Effector memory CD4-positive, alpha-beta T cell (primary cell): ENCODE data around the gene PLXND1.

Source experiments
- DNase-seq, 3 donors: peaks; one replicate each; pipeline ENCODE4 v3.0.0-alpha.2; 2020
- H3K27ac ChIP-seq: 2 replicates; pipeline ENCODE4 v1.7.0; 2013; ENCODE audit warnings: mild to moderate bottlenecking, low read length, moderate library complexity; ENCODE audit not compliant: insufficient read depth, poor library complexity, severe bottlenecking
- H3K27me3 ChIP-seq: replicated peaks from 2 replicates; pipeline ENCODE4 v1.7.0; 2013; ENCODE audit warnings: mild to moderate bottlenecking, low read length; ENCODE audit not compliant: insufficient read depth, control insufficient read depth, poor library complexity, severe bottlenecking
- H3K36me3 ChIP-seq: 2 replicates; pipeline ENCODE4 v1.7.0; 2013; ENCODE audit warnings: mild to moderate bottlenecking, low read length, moderate library complexity; ENCODE audit not compliant: control insufficient read depth, insufficient read depth
- H3K4me1 ChIP-seq: 2 replicates; pipeline ENCODE4 v1.7.0; 2013; ENCODE audit warnings: low read length, mild to moderate bottlenecking; ENCODE audit not compliant: control insufficient read depth, insufficient read depth, poor library complexity, severe bottlenecking
- H3K4me3 ChIP-seq: 2 replicates; pipeline ENCODE4 v1.7.0; 2013; ENCODE audit warnings: low read length, low read depth, mild to moderate bottlenecking; ENCODE audit not compliant: insufficient read depth, poor library complexity, severe bottlenecking
- H3K9me3 ChIP-seq: 2 replicates; pipeline ENCODE4 v1.7.0; 2013; ENCODE audit warnings: mild to moderate bottlenecking, low read length, moderate library complexity; ENCODE audit not compliant: control insufficient read depth

PLXND1 gene

GRCh38 chr3:129577366-129577765 lies 29.1 kb downstream of the PLXND1 start:
- Histone ChIP-seq H3K9me3 (no peaks in the 10 kb centered on the region), H3K4me1 (peaks cover 43% of the 10 kb centered on the region), H3K27ac (peak overlapping the region; percentile 40), H3K36me3 (no peaks in the 10 kb centered on the region), H3K27me3 (no peaks in the 10 kb centered on the region), H3K4me3 (no peak overlapping the region)
- DNase-seq = no peak

- no peaks in the 10 kb centered on the region for H3K36me3 ChIP-seq
- H3K9me3 ChIP-seq = no peaks in the 10 kb centered on the region
- H3K4me3 ChIP-seq = no peak overlapping the region
- DNase-seq = peak; percentile 59 to 74 (median 70)
- no peaks in the 10 kb centered on the region for H3K27me3 ChIP-seq
- H3K4me1 ChIP-seq = peaks cover 43% of the 10 kb centered on the region
- peak overlapping the region; percentile 58 for H3K27ac ChIP-seq
Measured at GRCh38 chr3:129576514-129577352, 29.7 kb downstream of the PLXND1 start.

- no peak for DNase-seq
- Histone ChIP-seq H3K9me3 (no peaks in the 10 kb centered on the region), H3K4me3 (no peak overlapping the region), H3K36me3 (no peaks in the 10 kb centered on the region), H3K4me1 (peaks cover 43% of the 10 kb centered on the region), H3K27ac (peak overlapping the region; percentile 58), H3K27me3 (no peaks in the 10 kb centered on the region)
Measured at GRCh38 chr3:129575997-129576384, 30.5 kb downstream of the PLXND1 start.

- H3K36me3 ChIP-seq = no peaks in the 10 kb centered on the region
- H3K27ac ChIP-seq = peak overlapping the region; percentile 58
- H3K27me3 ChIP-seq = no peaks in the 10 kb centered on the region
- H3K4me1 ChIP-seq = peaks cover 43% of the 10 kb centered on the region
- H3K9me3 ChIP-seq = no peaks in the 10 kb centered on the region
- DNase-seq = no peak
- no peak overlapping the region for H3K4me3 ChIP-seq
Measured at GRCh38 chr3:129575233-129575996, 31.1 kb downstream of the PLXND1 start.

GRCh38 chr3:129574206-129574605 lies 32.3 kb downstream of the PLXND1 start:
- Histone ChIP-seq H3K27me3 (no peaks in the 10 kb centered on the region), H3K9me3 (no peaks in the 10 kb centered on the region), H3K36me3 (no peaks in the 10 kb centered on the region), H3K27ac (no peak overlapping the region), H3K4me1 (peaks cover 43% of the 10 kb centered on the region), H3K4me3 (no peak overlapping the region)
- DNase-seq = no peak

- Histone ChIP-seq H3K4me1 (peaks cover 36% of the 10 kb centered on the region), H3K4me3 (no peak overlapping the region), H3K9me3 (no peaks in the 10 kb centered on the region), H3K27ac (no peak overlapping the region), H3K36me3 (no peaks in the 10 kb centered on the region), H3K27me3 (no peaks in the 10 kb centered on the region)
- no peak for DNase-seq
Measured at GRCh38 chr3:129573493-129573892, 33.0 kb downstream of the PLXND1 start.

GRCh38 chr3:129572603-129573002 lies 33.9 kb downstream of the PLXND1 start:
- H3K27ac ChIP-seq = no peak overlapping the region
- H3K4me1 ChIP-seq = peaks cover 27% of the 10 kb centered on the region
- no peaks in the 10 kb centered on the region for H3K36me3 ChIP-seq
- H3K4me3 ChIP-seq = no peak overlapping the region
- no peaks in the 10 kb centered on the region for H3K27me3 ChIP-seq
- DNase-seq = no peak
- H3K9me3 ChIP-seq = no peaks in the 10 kb centered on the region

GRCh38 chr3:129571605-129572547 lies 34.6 kb downstream of the PLXND1 start:
- Histone ChIP-seq H3K4me3 (no peak overlapping the region), H3K36me3 (no peaks in the 10 kb centered on the region), H3K27me3 (no peaks in the 10 kb centered on the region), H3K27ac (peak overlapping the region; percentile 9), H3K9me3 (no peaks in the 10 kb centered on the region), H3K4me1 (peaks cover 21% of the 10 kb centered on the region)
- no peak for DNase-seq

- Histone ChIP-seq H3K4me1 (peaks cover under 1% of the 10 kb centered on the region), H3K36me3 (no peaks in the 10 kb centered on the region), H3K4me3 (no peak overlapping the region), H3K9me3 (no peaks in the 10 kb centered on the region), H3K27ac (no peak overlapping the region), H3K27me3 (no peaks in the 10 kb centered on the region)
- DNase-seq = no peak
Measured at GRCh38 chr3:129569856-129570255, 36.6 kb downstream of the PLXND1 start.
